ENCODE data around the gene HINT3. TPM values are rescaled to one million over a fixed set of nuclear protein-coding genes. Genes with fewer than 3 reads are reported as not detected.

The HINT3 gene
- total RNA-seq, 1 donor from 2014 or later = 11.8 TPM

DNA sequence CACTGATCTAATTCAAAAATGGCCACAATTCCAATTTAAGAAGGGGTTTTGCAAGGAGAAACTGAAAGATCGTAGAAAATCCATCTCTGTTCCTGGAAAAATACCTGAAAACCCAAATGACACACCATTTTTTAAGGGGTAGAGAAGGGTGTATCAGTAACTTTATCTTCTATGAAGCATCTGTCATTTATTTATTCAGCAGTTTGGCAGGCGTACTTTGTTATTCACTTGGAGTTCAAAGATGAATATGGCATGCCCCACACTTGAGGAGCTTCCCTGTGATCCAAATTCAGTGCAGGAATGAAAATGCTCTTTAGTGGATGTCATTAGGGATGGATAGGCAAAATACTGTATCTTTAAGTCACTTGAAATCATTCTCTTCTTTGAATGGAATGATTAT lies 7.2 kb downstream of the HINT3 start:
- Histone ChIP-seq H3K9me3 (ENCODE audit: insufficient read depth, low read depth, low read length) (no peaks in the 10 kb centered on the region), H4K20me1 (ENCODE audit: insufficient read depth, low read length) (no peaks in the 10 kb centered on the region), H3K79me2 (ENCODE audit: insufficient read depth, low read length) (peaks cover 9% of the 10 kb centered on the region), H3K4me3 (ENCODE audit: insufficient read depth, low read depth, low read length) (no peak overlapping the region), H3K4me1 (ENCODE audit: insufficient read depth, low read length) (no peaks in the 10 kb centered on the region), H3K27ac (ENCODE audit: low read depth, low read length) (no peak overlapping the region), H3K36me3 (ENCODE audit: insufficient read depth, low read length) (no peaks in the 10 kb centered on the region), H3K27me3 (ENCODE audit: insufficient read depth, low read length) (no peaks in the 10 kb centered on the region), H2AFZ (ENCODE audit: low read depth, low read length) (no peak overlapping the region), H3K4me2 (ENCODE audit: low read length) (no peak overlapping the region), H3K9ac (ENCODE audit: low read length) (no peak overlapping the region)
- FAIRE-seq (no peak), DNase-seq (ENCODE audit: low read depth) (no peak)
- TF ChIP-seq EZH2 (IDR thresholded peaks at IDR 0.05; ENCODE audit: insufficient read depth, low read length) = no peak
- TF ChIP-seq, protein P1, sequence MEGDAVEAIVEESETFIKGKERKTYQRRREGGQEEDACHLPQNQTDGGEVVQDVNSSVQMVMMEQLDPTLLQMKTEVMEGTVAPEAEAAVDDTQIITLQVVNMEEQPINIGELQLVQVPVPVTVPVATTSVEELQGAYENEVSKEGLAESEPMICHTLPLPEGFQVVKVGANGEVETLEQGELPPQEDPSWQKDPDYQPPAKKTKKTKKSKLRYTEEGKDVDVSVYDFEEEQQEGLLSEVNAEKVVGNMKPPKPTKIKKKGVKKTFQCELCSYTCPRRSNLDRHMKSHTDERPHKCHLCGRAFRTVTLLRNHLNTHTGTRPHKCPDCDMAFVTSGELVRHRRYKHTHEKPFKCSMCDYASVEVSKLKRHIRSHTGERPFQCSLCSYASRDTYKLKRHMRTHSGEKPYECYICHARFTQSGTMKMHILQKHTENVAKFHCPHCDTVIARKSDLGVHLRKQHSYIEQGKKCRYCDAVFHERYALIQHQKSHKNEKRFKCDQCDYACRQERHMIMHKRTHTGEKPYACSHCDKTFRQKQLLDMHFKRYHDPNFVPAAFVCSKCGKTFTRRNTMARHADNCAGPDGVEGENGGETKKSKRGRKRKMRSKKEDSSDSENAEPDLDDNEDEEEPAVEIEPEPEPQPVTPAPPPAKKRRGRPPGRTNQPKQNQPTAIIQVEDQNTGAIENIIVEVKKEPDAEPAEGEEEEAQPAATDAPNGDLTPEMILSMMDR (IDR thresholded peaks at IDR 0.05; ENCODE audit: insufficient read depth, low read depth, low read length) = no peak
- H3K27me3 Mint-ChIP-seq (ENCODE audit: low read depth, unreplicated experiment) = no peaks in the 10 kb centered on the region
- no peaks in the 10 kb centered on the region for H3K4me1 Mint-ChIP-seq (ENCODE audit: low read depth, unreplicated experiment)
- H3K9me3 Mint-ChIP-seq (ENCODE audit: unreplicated experiment) = no peaks in the 10 kb centered on the region
- no peak overlapping the region for H3K4me3 Mint-ChIP-seq (ENCODE audit: unreplicated experiment)
- peaks cover 4% of the 10 kb centered on the region for H3K36me3 Mint-ChIP-seq (ENCODE audit: low read depth, unreplicated experiment)
- no peak overlapping the region for H3K27ac Mint-ChIP-seq (ENCODE audit: unreplicated experiment)

DNA sequence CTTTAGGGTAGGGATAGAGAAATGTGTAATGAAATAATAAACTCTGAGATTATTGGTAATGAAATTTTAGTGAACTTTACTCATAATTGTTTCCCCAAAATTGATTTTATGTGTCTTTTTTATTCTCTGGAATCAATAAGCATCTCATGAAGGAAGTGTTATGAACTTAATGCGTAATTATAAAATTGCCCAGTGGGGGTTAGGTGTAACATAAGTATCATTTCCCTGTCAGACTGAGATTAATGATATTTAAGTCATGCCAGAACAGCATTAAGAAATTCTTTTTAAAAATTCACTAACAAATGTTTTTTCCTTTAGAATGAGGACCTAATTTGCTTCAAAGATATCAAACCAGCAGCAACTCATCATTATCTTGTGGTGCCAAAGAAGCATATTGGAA lies 10.0 kb downstream of the HINT3 start:
- Histone ChIP-seq H4K20me1 (ENCODE audit: insufficient read depth, low read length) (no peaks in the 10 kb centered on the region), H3K4me3 (ENCODE audit: insufficient read depth, low read depth, low read length) (no peak overlapping the region), H3K27me3 (ENCODE audit: insufficient read depth, low read length) (no peaks in the 10 kb centered on the region), H3K27ac (ENCODE audit: low read depth, low read length) (no peak overlapping the region), H3K9me3 (ENCODE audit: insufficient read depth, low read depth, low read length) (no peaks in the 10 kb centered on the region), H3K4me2 (ENCODE audit: low read length) (no peak overlapping the region), H3K79me2 (ENCODE audit: insufficient read depth, low read length) (no peaks in the 10 kb centered on the region), H3K4me1 (ENCODE audit: insufficient read depth, low read length) (no peaks in the 10 kb centered on the region), H3K9ac (ENCODE audit: low read length) (no peak overlapping the region), H2AFZ (ENCODE audit: low read depth, low read length) (no peak overlapping the region), H3K36me3 (ENCODE audit: insufficient read depth, low read length) (no peaks in the 10 kb centered on the region)
- Mint-ChIP-seq H3K27ac (ENCODE audit: unreplicated experiment) (no peak overlapping the region), H3K27me3 (ENCODE audit: low read depth, unreplicated experiment) (no peaks in the 10 kb centered on the region), H3K4me1 (ENCODE audit: low read depth, unreplicated experiment) (no peaks in the 10 kb centered on the region), H3K9me3 (ENCODE audit: unreplicated experiment) (no peaks in the 10 kb centered on the region), H3K4me3 (ENCODE audit: unreplicated experiment) (no peak overlapping the region), H3K36me3 (ENCODE audit: low read depth, unreplicated experiment) (peaks cover 4% of the 10 kb centered on the region)
- TF ChIP-seq, protein P1 (IDR thresholded peaks at IDR 0.05; ENCODE audit: insufficient read depth, low read depth, low read length) = no peak
- TF ChIP-seq EZH2 (IDR thresholded peaks at IDR 0.05; ENCODE audit: insufficient read depth, low read length) = no peak
- DNase-seq (ENCODE audit: low read depth) (no peak), FAIRE-seq (no peak)

DNA sequence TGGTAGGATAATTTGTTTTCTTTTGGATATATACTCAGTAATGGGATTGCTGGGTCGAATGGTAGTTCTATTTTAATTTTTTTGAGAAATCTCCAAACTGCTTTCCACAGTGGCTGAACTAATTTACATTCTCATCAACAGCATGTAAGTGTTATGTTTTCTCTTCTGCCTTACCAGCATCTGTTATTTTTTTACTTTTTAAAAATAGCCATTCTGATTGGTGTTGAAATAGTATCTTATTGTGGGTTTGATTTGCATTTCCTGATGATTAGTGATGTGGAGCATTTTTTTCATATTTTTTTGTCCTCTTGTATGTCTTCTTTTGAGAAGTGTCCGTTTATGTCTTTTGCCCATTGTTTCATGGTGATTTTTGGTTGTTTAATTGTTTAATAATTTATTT lies 11.9 kb downstream of the HINT3 start:
- Mint-ChIP-seq H3K4me1 (ENCODE audit: low read depth, unreplicated experiment) (no peaks in the 10 kb centered on the region), H3K4me3 (ENCODE audit: unreplicated experiment) (no peak overlapping the region), H3K27ac (ENCODE audit: unreplicated experiment) (no peak overlapping the region), H3K9me3 (ENCODE audit: unreplicated experiment) (no peaks in the 10 kb centered on the region), H3K27me3 (ENCODE audit: low read depth, unreplicated experiment) (no peaks in the 10 kb centered on the region), H3K36me3 (ENCODE audit: low read depth, unreplicated experiment) (peaks cover 8% of the 10 kb centered on the region)
- no peak for DNase-seq (ENCODE audit: low read depth)
- Histone ChIP-seq H3K36me3 (ENCODE audit: insufficient read depth, low read length) (no peaks in the 10 kb centered on the region), H3K4me3 (ENCODE audit: insufficient read depth, low read depth, low read length) (no peak overlapping the region), H3K4me2 (ENCODE audit: low read length) (no peak overlapping the region), H4K20me1 (ENCODE audit: insufficient read depth, low read length) (no peaks in the 10 kb centered on the region), H3K9ac (ENCODE audit: low read length) (no peak overlapping the region), H2AFZ (ENCODE audit: low read depth, low read length) (no peak overlapping the region), H3K27me3 (ENCODE audit: insufficient read depth, low read length) (no peaks in the 10 kb centered on the region), H3K27ac (ENCODE audit: low read depth, low read length) (no peak overlapping the region), H3K79me2 (ENCODE audit: insufficient read depth, low read length) (no peaks in the 10 kb centered on the region), H3K4me1 (ENCODE audit: insufficient read depth, low read length) (no peaks in the 10 kb centered on the region), H3K9me3 (ENCODE audit: insufficient read depth, low read depth, low read length) (no peaks in the 10 kb centered on the region)
- no peak for FAIRE-seq
- no peak for TF ChIP-seq EZH2 (IDR thresholded peaks at IDR 0.05; ENCODE audit: insufficient read depth, low read length)
- TF ChIP-seq, protein P1 (IDR thresholded peaks at IDR 0.05; ENCODE audit: insufficient read depth, low read depth, low read length) = no peak

Data from astrocyte (in vitro differentiated cells and primary cell).